ENCODE results near the gene NPNT.

GRCh38 chr4:105994841-105995501, 99.7 kb downstream of the NPNT start:
- TF ChIP-seq, protein P1, sequence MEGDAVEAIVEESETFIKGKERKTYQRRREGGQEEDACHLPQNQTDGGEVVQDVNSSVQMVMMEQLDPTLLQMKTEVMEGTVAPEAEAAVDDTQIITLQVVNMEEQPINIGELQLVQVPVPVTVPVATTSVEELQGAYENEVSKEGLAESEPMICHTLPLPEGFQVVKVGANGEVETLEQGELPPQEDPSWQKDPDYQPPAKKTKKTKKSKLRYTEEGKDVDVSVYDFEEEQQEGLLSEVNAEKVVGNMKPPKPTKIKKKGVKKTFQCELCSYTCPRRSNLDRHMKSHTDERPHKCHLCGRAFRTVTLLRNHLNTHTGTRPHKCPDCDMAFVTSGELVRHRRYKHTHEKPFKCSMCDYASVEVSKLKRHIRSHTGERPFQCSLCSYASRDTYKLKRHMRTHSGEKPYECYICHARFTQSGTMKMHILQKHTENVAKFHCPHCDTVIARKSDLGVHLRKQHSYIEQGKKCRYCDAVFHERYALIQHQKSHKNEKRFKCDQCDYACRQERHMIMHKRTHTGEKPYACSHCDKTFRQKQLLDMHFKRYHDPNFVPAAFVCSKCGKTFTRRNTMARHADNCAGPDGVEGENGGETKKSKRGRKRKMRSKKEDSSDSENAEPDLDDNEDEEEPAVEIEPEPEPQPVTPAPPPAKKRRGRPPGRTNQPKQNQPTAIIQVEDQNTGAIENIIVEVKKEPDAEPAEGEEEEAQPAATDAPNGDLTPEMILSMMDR (IDR thresholded peaks at IDR 0.05) = no peak
- no peak for TF ChIP-seq POLR2A (IDR thresholded peaks at IDR 0.05)
- TF ChIP-seq EP300 (IDR thresholded peaks at IDR 0.05) = no peak
